Mesothelial cell of epicardium (in vitro differentiated cells): ENCODE data around the gene PARVG. TPM values are rescaled to one million over a fixed set of nuclear protein-coding genes. Genes with fewer than 3 reads are reported as not detected.

Experiments
- DNase-seq, 2 experiments: peaks; one replicate each; pipeline ENCODE4 v3.0.0; 2021; ENCODE audit warnings: low spot score in 2 of 2; ENCODE audit not compliant: unreplicated experiment in 2 of 2
- H3K27ac Mint-ChIP-seq: 2 replicates; pipeline ENCODE4 v1.8.0; 2021; ENCODE audit warnings: mixed read lengths
- H3K27me3 Mint-ChIP-seq: 2 replicates; pipeline ENCODE4 v1.8.0; 2021; ENCODE audit warnings: low read depth, mixed read lengths
- H3K36me3 Mint-ChIP-seq: 2 replicates; pipeline ENCODE4 v1.8.0; 2021; ENCODE audit warnings: mixed read lengths
- H3K4me1 Mint-ChIP-seq: 2 replicates; pipeline ENCODE4 v1.8.0; 2021; ENCODE audit warnings: mixed read lengths
- H3K4me3 Mint-ChIP-seq: 2 replicates; pipeline ENCODE4 v1.8.0; 2021; ENCODE audit warnings: mild to moderate bottlenecking, moderate library complexity, mixed read lengths
- H3K9me3 Mint-ChIP-seq: 2 replicates; pipeline ENCODE4 v1.8.0; 2021; ENCODE audit warnings: mixed read lengths
- CTCF ChIP-seq: fragments of 200-600 bp; sonication (generic); IDR thresholded peaks from one replicate; pipeline ENCODE4 v1.5.0; 2021; ENCODE audit warnings: antibody characterized with exemption; ENCODE audit not compliant: unreplicated experiment
- total RNA-seq: library from RNA; stranded (reverse); gene quantifications from 3 replicates; pipeline ENCODE4 v1.2.1, GENCODE V29; 2021

The PARVG gene
- total RNA-seq, 1 donor from 2014 or later: 1.0 TPM

GRCh38 chr22:44146088-44146861 is 34.5 kb upstream of the PARVG start:
- peaks cover 23% of the 10 kb centered on the region for H3K4me1 Mint-ChIP-seq
- peaks cover 43% of the 10 kb centered on the region for H3K27me3 Mint-ChIP-seq
- no peak for TF ChIP-seq CTCF
- peaks cover 2% of the 10 kb centered on the region for H3K36me3 Mint-ChIP-seq
- no peaks in the 10 kb centered on the region for H3K9me3 Mint-ChIP-seq
- DNase-seq: no peak
- H3K27ac Mint-ChIP-seq: no peak overlapping the region
- H3K4me3 Mint-ChIP-seq: no peak overlapping the region

GRCh38 chr22:44147008-44147645 is 33.6 kb upstream of the PARVG start:
- no peak for TF ChIP-seq CTCF
- no peak overlapping the region for H3K27ac Mint-ChIP-seq
- H3K27me3 Mint-ChIP-seq: peaks cover 43% of the 10 kb centered on the region
- H3K4me1 Mint-ChIP-seq: peaks cover 23% of the 10 kb centered on the region
- DNase-seq: no peak
- no peaks in the 10 kb centered on the region for H3K9me3 Mint-ChIP-seq
- H3K36me3 Mint-ChIP-seq: peaks cover 2% of the 10 kb centered on the region
- H3K4me3 Mint-ChIP-seq: no peak overlapping the region

- no peak for TF ChIP-seq CTCF
- peaks cover 2% of the 10 kb centered on the region for H3K36me3 Mint-ChIP-seq
- H3K27me3 Mint-ChIP-seq: peaks cover 43% of the 10 kb centered on the region
- DNase-seq: peak in 1 of 2 experiments; percentile 48
- no peaks in the 10 kb centered on the region for H3K9me3 Mint-ChIP-seq
- H3K4me3 Mint-ChIP-seq: no peak overlapping the region
- peaks cover 23% of the 10 kb centered on the region for H3K4me1 Mint-ChIP-seq
- peak overlapping the region; percentile 74 for H3K27ac Mint-ChIP-seq
Observed at GRCh38 chr22:44147821-44148574, 32.7 kb upstream of the PARVG start.

GRCh38 chr22:44151676-44152075 is 29.0 kb upstream of the PARVG start:
- DNase-seq: no peak
- Mint-ChIP-seq H3K4me1 (peaks cover 17% of the 10 kb centered on the region), H3K9me3 (no peaks in the 10 kb centered on the region), H3K36me3 (peaks cover 2% of the 10 kb centered on the region), H3K27ac (no peak overlapping the region), H3K4me3 (no peak overlapping the region), H3K27me3 (peaks cover 31% of the 10 kb centered on the region)
- no peak for TF ChIP-seq CTCF

GRCh38 chr22:44153710-44154109 is 27.0 kb upstream of the PARVG start:
- Mint-ChIP-seq H3K4me1 (peaks cover under 1% of the 10 kb centered on the region), H3K4me3 (no peak overlapping the region), H3K9me3 (no peaks in the 10 kb centered on the region), H3K27me3 (peaks cover 10% of the 10 kb centered on the region), H3K36me3 (peaks cover 3% of the 10 kb centered on the region), H3K27ac (no peak overlapping the region)
- DNase-seq: no peak
- TF ChIP-seq CTCF: no peak
